IPS DF 6.9 (cell line): ENCODE results near the gene OSBP2.

Experiments
- DNase-seq: peaks from one replicate; pipeline ENCODE4 v3.0.0-alpha.2; 2013; ENCODE audit warnings: low read depth, low spot score
- H3K27ac ChIP-seq: one replicate; pipeline ENCODE4 v1.5.1; 2013; ENCODE audit warnings: low read length, control low read depth
- H3K27me3 ChIP-seq: 2 replicates; pipeline ENCODE4 v1.6.1; 2013; ENCODE audit warnings: mild to moderate bottlenecking, low read length; ENCODE audit not compliant: control insufficient read depth, insufficient read depth
- H3K36me3 ChIP-seq: 2 replicates; pipeline ENCODE4 v1.6.1; 2013; ENCODE audit warnings: low read length; ENCODE audit not compliant: control insufficient read depth, insufficient read depth
- H3K4me1 ChIP-seq: 2 replicates; pipeline ENCODE4 v1.6.1; 2013; ENCODE audit warnings: low read length; ENCODE audit not compliant: control insufficient read depth, insufficient read depth
- H3K4me3 ChIP-seq: 2 replicates; pipeline ENCODE4 v1.5.1; 2013; ENCODE audit warnings: mild to moderate bottlenecking, low read length
- H3K9me3 ChIP-seq: 2 replicates; pipeline ENCODE4 v1.6.1; 2013; ENCODE audit warnings: low read length, inconsistent platforms; ENCODE audit not compliant: control insufficient read depth, insufficient read depth
- WGBS: extraction: QIAGEN DNeasy Blood & Tissue Kit; methylation state at CpG from one replicate; pipeline ENCODE4 v1.1.7; 2013; ENCODE audit warnings: mixed read lengths, missing lambda C conversion rate; ENCODE audit not compliant: insufficient read length, insufficient coverage; 5-methylcytosine and 5-hydroxymethylcytosine counted together

Gene OSBP2

GRCh38 chr22:30864441-30865420, 170.1 kb downstream of the OSBP2 start:
- no peak overlapping the region for H3K4me3 ChIP-seq
- no peaks in the 10 kb centered on the region for H3K27me3 ChIP-seq
- no peak for DNase-seq
- no peaks in the 10 kb centered on the region; the same call in none of the 2 replicates for H3K4me1 ChIP-seq
- H3K27ac ChIP-seq, result no peak overlapping the region
- no peaks in the 10 kb centered on the region for H3K36me3 ChIP-seq
- WGBS, result no CpG with 5 or more reads among the region's 17 CpGs
- no peaks in the 10 kb centered on the region for H3K9me3 ChIP-seq

- Histone ChIP-seq H3K36me3 (no peaks in the 10 kb centered on the region), H3K4me1 (no peaks in the 10 kb centered on the region; the same call in none of the 2 replicates), H3K27me3 (no peaks in the 10 kb centered on the region), H3K27ac (no peak overlapping the region), H3K9me3 (no peaks in the 10 kb centered on the region), H3K4me3 (no peak overlapping the region; the same call in 1 of the 2 replicates)
- WGBS, result no CpG with 5 or more reads among the region's 11 CpGs
- DNase-seq, result no peak
Observed at GRCh38 chr22:30865656-30866055, 171.0 kb downstream of the OSBP2 start.

GRCh38 chr22:30866216-30866615, 171.5 kb downstream of the OSBP2 start:
- Histone ChIP-seq H3K4me1 (no peaks in the 10 kb centered on the region; the same call in none of the 2 replicates), H3K36me3 (no peaks in the 10 kb centered on the region), H3K27ac (no peak overlapping the region), H3K4me3 (no peak overlapping the region), H3K9me3 (no peaks in the 10 kb centered on the region), H3K27me3 (no peaks in the 10 kb centered on the region)
- DNase-seq, result no peak
- no CpG with 5 or more reads among the region's 8 CpGs for WGBS

GRCh38 chr22:30866811-30867271, 172.2 kb downstream of the OSBP2 start:
- Histone ChIP-seq H3K4me1 (no peaks in the 10 kb centered on the region; the same call in none of the 2 replicates), H3K27me3 (no peaks in the 10 kb centered on the region), H3K4me3 (no peak overlapping the region), H3K9me3 (no peaks in the 10 kb centered on the region), H3K27ac (no peak overlapping the region), H3K36me3 (no peaks in the 10 kb centered on the region)
- no CpG with 5 or more reads among the region's 4 CpGs for WGBS
- no peak for DNase-seq

- no peaks in the 10 kb centered on the region; the same call in none of the 2 replicates for H3K4me1 ChIP-seq
- no CpG with 5 or more reads among the region's 19 CpGs for WGBS
- H3K9me3 ChIP-seq, result no peaks in the 10 kb centered on the region
- no peak overlapping the region for H3K27ac ChIP-seq
- H3K36me3 ChIP-seq, result no peaks in the 10 kb centered on the region
- no peaks in the 10 kb centered on the region for H3K27me3 ChIP-seq
- no peak for DNase-seq
- H3K4me3 ChIP-seq, result no peak overlapping the region
Observed at GRCh38 chr22:30867746-30868662, 173.3 kb downstream of the OSBP2 start.

- Histone ChIP-seq H3K27ac (no peak overlapping the region), H3K36me3 (no peaks in the 10 kb centered on the region), H3K4me1 (no peaks in the 10 kb centered on the region; the same call in 1 of the 2 replicates), H3K27me3 (no peaks in the 10 kb centered on the region), H3K9me3 (no peaks in the 10 kb centered on the region), H3K4me3 (no peak overlapping the region)
- DNase-seq, result no peak
- no CpG with 5 or more reads among the region's 12 CpGs for WGBS
Observed at GRCh38 chr22:30868663-30869385, 174.2 kb downstream of the OSBP2 start.

- DNase-seq, result no peak
- H3K4me1 ChIP-seq, result no peaks in the 10 kb centered on the region; the same call in 1 of the 2 replicates
- no CpG with 5 or more reads among the region's 15 CpGs for WGBS
Observed at GRCh38 chr22:30869667-30870395, 175.2 kb downstream of the OSBP2 start.

GRCh38 chr22:30870451-30871345, 176.0 kb downstream of the OSBP2 start:
- no peaks in the 10 kb centered on the region for H3K27me3 ChIP-seq
- no peak for DNase-seq
- WGBS, result no CpG with 5 or more reads among the region's 36 CpGs
- H3K27ac ChIP-seq, result no peak overlapping the region
- H3K4me3 ChIP-seq, result no peak overlapping the region
- no peaks in the 10 kb centered on the region for H3K9me3 ChIP-seq
- no peaks in the 10 kb centered on the region for H3K36me3 ChIP-seq
- no peaks in the 10 kb centered on the region; the same call in 1 of the 2 replicates for H3K4me1 ChIP-seq

More at GRCh38 chr22:30869667-30870395, 175.2 kb downstream of the OSBP2 start:
- no peaks in the 10 kb centered on the region for H3K27me3 ChIP-seq
- H3K4me3 ChIP-seq, result no peak overlapping the region
- H3K27ac ChIP-seq, result no peak overlapping the region
- H3K9me3 ChIP-seq, result no peaks in the 10 kb centered on the region
- no peaks in the 10 kb centered on the region for H3K36me3 ChIP-seq
